Measurements from ENCODE around the gene CERS6. TPM values are rescaled to one million over a fixed set of nuclear protein-coding genes. Genes with fewer than 3 reads are reported as not detected.

CERS6 gene
- total and polyA plus RNA-seq, 2 of the 8 experiments (the other 6 are each of a cell fraction or from before 2014, with no cell fraction given): 6.8 to 28.2 TPM

- ChIA-PET POLR2A (ENCODE audit: partially characterized antibody) (no interaction called here), CTCF (ENCODE audit: partially characterized antibody) (interaction anchor here (0.9 to 1.1 kb wide), 2 partner anchors 67 to 78 kb away, joined by 3 read pairs; no protein-coding TSS in a partner anchor)
- Histone ChIP-seq H2BK20ac (ENCODE audit: low read length) (no peak overlapping the region), H3K4me1 (replicated peaks in 1 of 4; ENCODE audit: control insufficient read depth in 3 of 4, insufficient read depth in 4 of 4, low read length in 3 of 4) (peaks cover 0 to 11% (median 6%) of the 10 kb centered on the region in 4 experiments; a peak in 5 of 7 replicates), H3K79me1 (ENCODE audit: low read depth, low read length) (no peaks in the 10 kb centered on the region), H3K4me3 (ENCODE audit: extremely low read depth in 1 of 4, insufficient read depth in 2 of 4, low read depth in 3 of 4, low read length in 4 of 4) (no peak overlapping the region), H2BK12ac (ENCODE audit: low read depth, low read length) (no peak overlapping the region), H3K27ac (ENCODE audit: low read depth, low read length) (no peak overlapping the region), H4K20me1 (replicated peaks in 1 of 2; ENCODE audit: control insufficient read depth in 1 of 2, insufficient read depth in 2 of 2, low read length in 2 of 2) (no peaks in the 10 kb centered on the region), H2AFZ (ENCODE audit: low read length) (no peak overlapping the region), H3K18ac (ENCODE audit: extremely low read depth, low read length) (no peak overlapping the region), H4K8ac (ENCODE audit: extremely low read depth, insufficient read depth, low read length) (no peak overlapping the region), H3K9ac (replicated peaks in 1 of 4; ENCODE audit: extremely low read depth in 1 of 4, low read depth in 3 of 4, low read length in 3 of 4) (no peak overlapping the region), H2AK5ac (ENCODE audit: low read depth, low read length) (no peak overlapping the region), H4K5ac (ENCODE audit: insufficient read length, low read depth, low read length) (no peak overlapping the region), H3K14ac (ENCODE audit: insufficient read length) (no peak overlapping the region), H2BK15ac (ENCODE audit: low read length) (no peak overlapping the region), H3K27me3 (replicated peaks in 1 of 4; ENCODE audit: control insufficient read depth in 3 of 4, extremely low read depth in 1 of 4, insufficient read depth in 3 of 4, low read length in 3 of 4) (no peaks in the 10 kb centered on the region), H3K56ac (replicated peaks; ENCODE audit: insufficient read length, low read depth, low read length) (no peak overlapping the region), H3K79me2 (ENCODE audit: control insufficient read depth in 1 of 2, insufficient read depth in 2 of 2, low read length in 2 of 2) (no peaks in the 10 kb centered on the region), H3K36me3 (ENCODE audit: control insufficient read depth in 2 of 4, insufficient read depth in 4 of 4, low read length in 3 of 4) (no peaks in the 10 kb centered on the region), H2BK5ac (ENCODE audit: low read depth, low read length) (no peak overlapping the region), H2BK120ac (replicated peaks; ENCODE audit: low read depth, low read length) (no peak overlapping the region), H3K4ac (replicated peaks; ENCODE audit: insufficient read length, low read depth, low read length) (no peak overlapping the region), H3K9me3 (ENCODE audit: insufficient read depth in 2 of 2, low read depth in 1 of 2, low read length in 1 of 2) (no peaks in the 10 kb centered on the region), H3K23ac (ENCODE audit: insufficient read length) (no peak overlapping the region), H4K91ac (replicated peaks; ENCODE audit: insufficient read length, low read length) (no peak overlapping the region), H3K4me2 (ENCODE audit: insufficient read depth in 1 of 2, low read depth in 2 of 2, low read length in 2 of 2) (no peak overlapping the region), H3K23me2 (ENCODE audit: low read depth, low read length) (no peaks in the 10 kb centered on the region)
- WGBS, 2 experiments (ENCODE audit: extremely low coverage in 1 of 2, insufficient coverage in 1 of 2, insufficient read length in 1 of 2, insufficient replicate concordance in 2 of 2, low coverage in 1 of 2, low lambda C conversion rate in 2 of 2, missing lambda C conversion rate in 1 of 2): 92% methylated on average over 2 of the region's 2 CpGs; no CpG with 5 or more reads in 1 of the 2 experiments
- DNase-seq (ENCODE audit: low read depth in 1 of 2, low spot score in 2 of 2) (no peak), FAIRE-seq (no peak)
- TF ChIP-seq SAP30 (IDR thresholded peaks at IDR 0.05; ENCODE audit: insufficient read depth, insufficient replicate concordance, low read length) (no peak), SP2 (IDR thresholded peaks at IDR 0.05; ENCODE audit: low read length) (no peak), CTBP2 (IDR thresholded peaks at IDR 0.05; ENCODE audit: borderline replicate concordance, insufficient read depth, insufficient read length, low read length) (no peak), KDM5A (IDR thresholded peaks at IDR 0.05; ENCODE audit: low read length) (no peak), EZH2 (IDR thresholded peaks at IDR 0.05; ENCODE audit: low read depth, low read length, severe bottlenecking) (no peak), TAF1 (IDR thresholded peaks at IDR 0.05; ENCODE audit: low read depth, low read length) (no peak), BCL11A (IDR thresholded peaks at IDR 0.05; ENCODE audit: low read depth in 2 of 2, low read length in 2 of 2) (no peak), GTF2F1 (IDR thresholded peaks at IDR 0.05; ENCODE audit: borderline replicate concordance, low read depth, low read length) (no peak), SRF (IDR thresholded peaks at IDR 0.05; ENCODE audit: low read depth, low read length) (no peak), RAD21 (IDR thresholded peaks at IDR 0.05 in 1 of 2, conservative IDR thresholded peaks at IDR 0.05 in 1 of 2; ENCODE audit: low read depth in 2 of 2, low read length in 2 of 2) (no peak), POLR2AphosphoS5 (IDR thresholded peaks at IDR 0.05; ENCODE audit: low read depth, low read length) (no peak), SIN3A (conservative IDR thresholded peaks at IDR 0.05 in 1 of 2, IDR thresholded peaks at IDR 0.05 in 1 of 2; ENCODE audit: low read depth in 1 of 2, low read length in 2 of 2) (no peak), NRF1 (IDR thresholded peaks at IDR 0.05; ENCODE audit: low read depth, low read length) (no peak), BRCA1 (IDR thresholded peaks at IDR 0.05; ENCODE audit: low read depth, low read length) (no peak), TBP (IDR thresholded peaks at IDR 0.05; ENCODE audit: low read depth, low read length) (no peak)
These were observed 29.2 kb upstream of the CERS6 start for GRCh38 chr2:168426861-168427260.
